Muscle of leg (tissue), 11 donors: ENCODE data around the gene NAGK. TPM values are rescaled to one million over a fixed set of nuclear protein-coding genes. Genes with fewer than 3 reads are reported as not detected.
"Not testable (repeated sequence)": the region's sequence is repeated elsewhere in the genome, so short reads cannot be mapped to it uniquely, and the experiment has no call there.

ENCODE experiments used
- DNase-seq: peaks from one replicate; pipeline ENCODE4 v3.0.0; 2013
- H3K27ac ChIP-seq: one replicate; pipeline ENCODE4 v1.5.1; 2013; ENCODE audit warnings: mild to moderate bottlenecking, low read length, control low read depth
- H3K27me3 ChIP-seq: one replicate; pipeline ENCODE4 v1.6.1; 2013; ENCODE audit warnings: low read length; ENCODE audit not compliant: control insufficient read depth, insufficient read depth
- H3K36me3 ChIP-seq: one replicate; pipeline ENCODE4 v1.6.1; 2013; ENCODE audit warnings: low read length; ENCODE audit not compliant: control insufficient read depth, insufficient read depth
- H3K4me1 ChIP-seq: one replicate; pipeline ENCODE4 v1.6.1; 2013; ENCODE audit warnings: low read length; ENCODE audit not compliant: control insufficient read depth, insufficient read depth
- H3K4me3 ChIP-seq: one replicate; pipeline ENCODE4 v1.5.1; 2013; ENCODE audit warnings: low read length, control low read depth
- H3K9me3 ChIP-seq: replicated peaks from 2 replicates; pipeline ENCODE4 v1.6.1; 2013; ENCODE audit warnings: low read depth, low read length; ENCODE audit not compliant: control insufficient read depth
- WGBS: methylation state at CpG from one replicate; pipeline ENCODE4 v1.1.5; 2013; ENCODE audit warnings: missing lambda C conversion rate; ENCODE audit not compliant: insufficient coverage; 5-methylcytosine and 5-hydroxymethylcytosine counted together
- polyA plus RNA-seq, 8 donors: library from polyadenylated mRNA; unstranded; fragments of 120-200 nt; gene quantifications; one replicate each; pipeline versions ENCODE4 v1.2.1 to v1.2.3, GENCODE V29; 2013; ENCODE audit warnings: inconsistent platforms in 1 of 8, low replicate concordance in 1 of 8; ENCODE audit not compliant: insufficient read length in 8 of 8, insufficient read depth in 1 of 8
- total RNA-seq: library from RNA; stranded (reverse); fragments of 120-200 nt; gene quantifications from one replicate; pipeline ENCODE4 v1.2.4, GENCODE V29; 2013

Gene NAGK
- total and polyA plus RNA-seq, 9 donors = 65.3 to 84.8 (median 74.0) TPM

GRCh38 chr2:71102981-71103681 lies 34.7 kb downstream of the NAGK start:
- Histone ChIP-seq H3K4me1 (no peaks in the 10 kb centered on the region), H3K4me3 (no peak overlapping the region), H3K27me3 (no peaks in the 10 kb centered on the region), H3K27ac (no peak overlapping the region), H3K9me3 (no peaks in the 10 kb centered on the region), H3K36me3 (no peaks in the 10 kb centered on the region)
- DNase-seq = no peak
- WGBS = 70% methylated on average over 2 of the region's 6 CpGs

- H3K27me3 ChIP-seq = no peaks in the 10 kb centered on the region
- WGBS = 100% methylated on average over 1 of the region's 5 CpGs
Observed at GRCh38 chr2:71103809-71104208, 35.4 kb downstream of the NAGK start.

GRCh38 chr2:71106463-71106862 lies 38.0 kb downstream of the NAGK start:
- H3K36me3 ChIP-seq, H3K27ac ChIP-seq, H3K27me3 ChIP-seq, DNase-seq, H3K4me1 ChIP-seq, H3K4me3 ChIP-seq, H3K9me3 ChIP-seq: not testable (repeated sequence)
- 100% methylated on average over 1 of the region's 6 CpGs for WGBS

More at GRCh38 chr2:71103809-71104208, 35.4 kb downstream of the NAGK start:
- Histone ChIP-seq H3K4me3 (no peak overlapping the region), H3K27ac (no peak overlapping the region), H3K4me1 (no peaks in the 10 kb centered on the region), H3K36me3 (no peaks in the 10 kb centered on the region), H3K9me3 (no peaks in the 10 kb centered on the region)
- DNase-seq = no peak

- DNase-seq = no peak
- Histone ChIP-seq H3K4me3 (no peak overlapping the region), H3K36me3 (peaks cover 2% of the 10 kb centered on the region), H3K4me1 (no peaks in the 10 kb centered on the region), H3K27ac (no peak overlapping the region), H3K27me3 (no peaks in the 10 kb centered on the region), H3K9me3 (no peaks in the 10 kb centered on the region)
- no CpG with 5 or more reads among the region's 2 CpGs for WGBS
Observed at GRCh38 chr2:71108091-71108490, 39.6 kb downstream of the NAGK start.

GRCh38 chr2:71113843-71114242 lies 45.4 kb downstream of the NAGK start:
- H3K9me3 ChIP-seq = no peaks in the 10 kb centered on the region
- H3K4me1 ChIP-seq = no peaks in the 10 kb centered on the region
- no peak overlapping the region for H3K4me3 ChIP-seq
- H3K27me3 ChIP-seq = no peaks in the 10 kb centered on the region
- H3K27ac ChIP-seq = no peak overlapping the region
- peaks cover 22% of the 10 kb centered on the region for H3K36me3 ChIP-seq
- DNase-seq = no peak
- WGBS = 100% methylated on average over 1 of the region's 1 CpG

GRCh38 chr2:71117063-71117462 lies 48.6 kb downstream of the NAGK start:
- no peak overlapping the region for H3K27ac ChIP-seq
- H3K36me3 ChIP-seq = peaks cover 45% of the 10 kb centered on the region
- no peaks in the 10 kb centered on the region for H3K4me1 ChIP-seq
- no peaks in the 10 kb centered on the region for H3K9me3 ChIP-seq
- no peaks in the 10 kb centered on the region for H3K27me3 ChIP-seq
- no peak overlapping the region for H3K4me3 ChIP-seq
- DNase-seq = no peak

GRCh38 chr2:71120195-71120594 lies 51.7 kb downstream of the NAGK start:
- peaks cover 42% of the 10 kb centered on the region for H3K36me3 ChIP-seq
- H3K4me3 ChIP-seq = no peak overlapping the region
- H3K4me1 ChIP-seq = no peaks in the 10 kb centered on the region
- DNase-seq = no peak
- WGBS = 96% methylated on average over 3 of the region's 6 CpGs
- no peak overlapping the region for H3K27ac ChIP-seq
- no peaks in the 10 kb centered on the region for H3K9me3 ChIP-seq
- no peaks in the 10 kb centered on the region for H3K27me3 ChIP-seq

- no CpG with 5 or more reads among the region's 1 CpG for WGBS
Observed at GRCh38 chr2:71121479-71121878, 53.0 kb downstream of the NAGK start.

GRCh38 chr2:71122387-71123298 lies 54.2 kb downstream of the NAGK start:
- no peak for DNase-seq
- no peak overlapping the region for H3K27ac ChIP-seq
- H3K4me1 ChIP-seq = no peaks in the 10 kb centered on the region
- no peaks in the 10 kb centered on the region for H3K27me3 ChIP-seq
- no peaks in the 10 kb centered on the region for H3K9me3 ChIP-seq
- 79% methylated on average over 4 of the region's 7 CpGs for WGBS
- H3K36me3 ChIP-seq = peaks cover 42% of the 10 kb centered on the region
- no peak overlapping the region for H3K4me3 ChIP-seq

More at GRCh38 chr2:71121479-71121878, 53.0 kb downstream of the NAGK start:
- peaks cover 42% of the 10 kb centered on the region for H3K36me3 ChIP-seq
- DNase-seq = no peak
- no peak overlapping the region for H3K4me3 ChIP-seq
- H3K27me3 ChIP-seq = no peaks in the 10 kb centered on the region
- no peak overlapping the region for H3K27ac ChIP-seq
- H3K9me3 ChIP-seq = no peaks in the 10 kb centered on the region
- no peaks in the 10 kb centered on the region for H3K4me1 ChIP-seq

- no peak overlapping the region for H3K4me3 ChIP-seq
- H3K4me1 ChIP-seq = peaks cover 5% of the 10 kb centered on the region
- H3K9me3 ChIP-seq = no peaks in the 10 kb centered on the region
- no peaks in the 10 kb centered on the region for H3K27me3 ChIP-seq
- 94% methylated on average over 3 of the region's 7 CpGs for WGBS
- no peak overlapping the region for H3K27ac ChIP-seq
- H3K36me3 ChIP-seq = peaks cover 18% of the 10 kb centered on the region
- DNase-seq = no peak
Observed at GRCh38 chr2:71125506-71126294, 57.3 kb downstream of the NAGK start.
